Astrocyte (in vitro differentiated cells and primary cell): Measurements from ENCODE around the gene PPP3CA.

Experiments
- EZH2 ChIP-seq: IDR thresholded peaks from 2 replicates; pipeline ENCODE4 v1.6.1; 2012; ENCODE audit warnings: mild to moderate bottlenecking, low read length, inconsistent platforms; ENCODE audit not compliant: insufficient read depth
- TF ChIP-seq, protein P1 (sequence below): IDR thresholded peaks from 2 replicates; pipeline ENCODE4 v1.5.1; 2011; ENCODE audit warnings: low read depth, mild to moderate bottlenecking, inconsistent platforms, low read length, moderate library complexity; ENCODE audit not compliant: insufficient read depth

DNA sequence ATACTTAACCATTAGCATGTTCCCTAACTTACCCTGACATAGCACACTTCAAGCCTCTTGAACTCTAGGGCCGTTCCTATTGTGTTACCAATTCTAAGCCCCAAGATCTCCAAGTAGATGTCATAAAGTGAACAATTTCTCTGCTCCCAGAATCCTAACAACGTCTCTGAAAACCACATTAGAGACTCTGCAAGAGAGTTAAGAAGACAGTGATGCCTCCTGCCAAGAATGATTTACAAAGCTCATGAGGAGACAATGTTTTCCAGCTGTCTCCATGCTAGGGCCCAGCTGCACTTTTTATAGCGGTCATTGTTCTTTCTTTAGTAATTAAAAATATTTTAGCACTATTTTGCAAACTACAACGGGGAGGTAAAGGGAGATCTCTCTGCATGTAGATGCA is 358.4 kb downstream of the PPP3CA start:
- TF ChIP-seq, protein P1, sequence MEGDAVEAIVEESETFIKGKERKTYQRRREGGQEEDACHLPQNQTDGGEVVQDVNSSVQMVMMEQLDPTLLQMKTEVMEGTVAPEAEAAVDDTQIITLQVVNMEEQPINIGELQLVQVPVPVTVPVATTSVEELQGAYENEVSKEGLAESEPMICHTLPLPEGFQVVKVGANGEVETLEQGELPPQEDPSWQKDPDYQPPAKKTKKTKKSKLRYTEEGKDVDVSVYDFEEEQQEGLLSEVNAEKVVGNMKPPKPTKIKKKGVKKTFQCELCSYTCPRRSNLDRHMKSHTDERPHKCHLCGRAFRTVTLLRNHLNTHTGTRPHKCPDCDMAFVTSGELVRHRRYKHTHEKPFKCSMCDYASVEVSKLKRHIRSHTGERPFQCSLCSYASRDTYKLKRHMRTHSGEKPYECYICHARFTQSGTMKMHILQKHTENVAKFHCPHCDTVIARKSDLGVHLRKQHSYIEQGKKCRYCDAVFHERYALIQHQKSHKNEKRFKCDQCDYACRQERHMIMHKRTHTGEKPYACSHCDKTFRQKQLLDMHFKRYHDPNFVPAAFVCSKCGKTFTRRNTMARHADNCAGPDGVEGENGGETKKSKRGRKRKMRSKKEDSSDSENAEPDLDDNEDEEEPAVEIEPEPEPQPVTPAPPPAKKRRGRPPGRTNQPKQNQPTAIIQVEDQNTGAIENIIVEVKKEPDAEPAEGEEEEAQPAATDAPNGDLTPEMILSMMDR = no peak
- TF ChIP-seq EZH2 = no peak
